PC-3 (cell line): ENCODE results near the gene URB1. TPM values are rescaled to one million over a fixed set of nuclear protein-coding genes. Genes with fewer than 3 reads are reported as not detected.

Experiments
- ATAC-seq: fragments of 200-7000 bp; cut with Tn5 transposase; 2 replicates; pipeline ENCODE4 v1.9.1; 2020; ENCODE audit warnings: mild to moderate bottlenecking, moderate library complexity
- BruUV-seq: library from RNA; stranded (reverse); fragments of 400-500 nt; replicated peaks from 2 replicates; lab custom pipeline; 2021; lab: Mats Ljungman, UMichigan
- CTCF ChIA-PET: fragments of 300-600 bp; sonication (Branson Sonifier 250); formaldehyde crosslinking; loops from one replicate; lab custom pipeline; 2022; ENCODE audit warnings: antibody characterized with exemption; lab: Charles Lee
- POLR2A ChIA-PET: fragments of 300-600 bp; sonication (Branson Sonifier 250); formaldehyde crosslinking; loops from one replicate; lab custom pipeline; 2022; ENCODE audit warnings: antibody characterized with exemption; ENCODE audit not compliant: unreplicated experiment; lab: Charles Lee
- DNase-seq: peaks from one replicate; pipeline ENCODE4 v3.0.0-alpha.2; 2015
- H2AFZ ChIP-seq: fragments of 300-600 bp; sonication (generic); 2 replicates; pipeline ENCODE4 v1.6.0; 2016; ENCODE audit warnings: antibody characterized with exemption, low read length
- H3F3A ChIP-seq: fragments of 300-600 bp; sonication (generic); one replicate; pipeline ENCODE4 v1.6.0; 2017; ENCODE audit warnings: antibody characterized with exemption, low read length, control low read depth, mild to moderate bottlenecking; ENCODE audit not compliant: unreplicated experiment
- H3K27ac ChIP-seq: fragments of 300-600 bp; sonication (generic); 2 replicates; pipeline ENCODE4 v1.5.1; 2016; ENCODE audit warnings: mild to moderate bottlenecking, low read length
- H3K27me3 ChIP-seq: fragments of 300-600 bp; sonication (generic); 2 replicates; pipeline ENCODE4 v1.6.1; 2016; ENCODE audit warnings: low read length, mixed read lengths
- H3K36me3 ChIP-seq: fragments of 300-600 bp; sonication (generic); 2 replicates; pipeline ENCODE4 v1.6.1; 2016; ENCODE audit warnings: low read depth, mixed run types, low read length, mixed read lengths
- H3K4me1 ChIP-seq: fragments of 300-600 bp; sonication (generic); 2 replicates; pipeline ENCODE4 v1.5.1; 2016; ENCODE audit warnings: low read length; ENCODE audit not compliant: insufficient read depth
- H3K4me2 ChIP-seq: fragments of 300-600 bp; sonication (generic); 2 replicates; pipeline ENCODE4 v1.6.0; 2016; ENCODE audit warnings: low read length
- H3K4me3 ChIP-seq: fragments of 300-600 bp; sonication (generic); 2 replicates; pipeline ENCODE4 v1.5.1; 2016; ENCODE audit warnings: mild to moderate bottlenecking, low read length, mixed read lengths
- H3K79me2 ChIP-seq: fragments of 300-600 bp; sonication (generic); 2 replicates; pipeline ENCODE4 v1.6.1; 2017; ENCODE audit warnings: low read length, mixed read lengths
- H3K9ac ChIP-seq: fragments of 300-600 bp; sonication (generic); 2 replicates; pipeline ENCODE4 v1.6.0; 2016; ENCODE audit warnings: mild to moderate bottlenecking, low read length
- H3K9me2 ChIP-seq: fragments of 300-600 bp; sonication (generic); replicated peaks from 2 replicates; pipeline ENCODE4 v1.6.1; 2016; ENCODE audit warnings: mixed run types, low read length, mixed read lengths
- H3K9me3 ChIP-seq: fragments of 300-600 bp; sonication (generic); 2 replicates; pipeline ENCODE4 v1.6.1; 2016; ENCODE audit warnings: low read length, mixed read lengths
- H4K20me1 ChIP-seq: fragments of 300-600 bp; sonication (generic); 2 replicates; pipeline ENCODE4 v1.6.1; 2016; ENCODE audit warnings: low read length, mixed read lengths
- EZH2 ChIP-seq: fragments of 300-600 bp; sonication (generic); IDR thresholded peaks from one replicate; pipeline ENCODE4 v1.6.1; 2017; ENCODE audit warnings: antibody characterized with exemption, mild to moderate bottlenecking, low read length; ENCODE audit not compliant: unreplicated experiment
- EZH2phosphoT487 ChIP-seq: fragments of 300-600 bp; sonication (generic); IDR thresholded peaks from 2 replicates; pipeline ENCODE4 v1.6.1; 2018; ENCODE audit warnings: mild to moderate bottlenecking, antibody characterized with exemption, low read length, borderline replicate concordance
- intact Hi-C: fragments of 100-400 bp; cut with micrococcal nuclease; formaldehyde crosslinking; loops from 2 replicates; pipeline ENCODE4 v1.9.0; 2023
- total RNA-seq: library from RNA; depleted of rRNA; stranded (reverse); fragments of >200 nt; gene quantifications from 2 replicates; pipeline ENCODE4 v1.2.3, GENCODE V29; 2014; rRNA removed
- TF ChIP-seq, protein P1 (sequence below): fragments of 300-600 bp; sonication (generic); conservative IDR thresholded peaks from 2 replicates; pipeline ENCODE4 v1.5.1; 2017; ENCODE audit warnings: antibody characterized with exemption, low read depth, mild to moderate bottlenecking, low read length

Gene URB1
- total RNA-seq, 1 experiment from 2014 or later, result 27.8 TPM

DNA sequence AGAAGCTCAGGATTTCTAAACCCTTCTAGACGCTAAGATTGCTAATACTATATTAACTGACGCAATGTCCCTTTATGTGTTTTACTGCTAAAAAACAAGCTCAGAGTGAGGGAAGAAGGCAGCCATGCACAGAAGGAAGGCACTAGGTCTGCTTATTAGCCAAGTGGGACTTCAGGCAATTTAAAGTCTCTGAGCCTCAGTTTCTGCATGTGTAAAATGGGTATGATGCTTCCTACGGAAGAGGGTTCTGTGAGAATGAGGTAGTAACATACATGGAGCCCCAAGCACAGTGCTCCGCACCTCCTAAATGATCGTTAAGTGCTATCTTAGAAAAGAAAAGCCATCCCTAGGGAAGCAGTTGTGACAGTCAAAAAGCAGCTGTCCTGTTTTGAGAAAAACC, 130.9 kb downstream of the URB1 start:
- Histone ChIP-seq H3K4me1 (peaks cover 11% of the 10 kb centered on the region), H3K27me3 (no peaks in the 10 kb centered on the region), H3K4me3 (no peak overlapping the region), H3K36me3 (peaks cover 3% of the 10 kb centered on the region; the same call in 1 of the 2 replicates), H3K79me2 (no peaks in the 10 kb centered on the region), H3K27ac (no peak overlapping the region), H4K20me1 (no peaks in the 10 kb centered on the region), H3K4me2 (no peak overlapping the region), H3K9ac (no peak overlapping the region), H3K9me2 (no peaks in the 10 kb centered on the region), H3K9me3 (no peaks in the 10 kb centered on the region), H3F3A (no peaks in the 10 kb centered on the region), H2AFZ (no peak overlapping the region)
- ChIA-PET CTCF (no interaction called here), POLR2A (no interaction called here)
- intact Hi-C loops, result no loop called here
- no peak for TF ChIP-seq EZH2
- no peak for TF ChIP-seq EZH2phosphoT487
- TF ChIP-seq, protein P1, sequence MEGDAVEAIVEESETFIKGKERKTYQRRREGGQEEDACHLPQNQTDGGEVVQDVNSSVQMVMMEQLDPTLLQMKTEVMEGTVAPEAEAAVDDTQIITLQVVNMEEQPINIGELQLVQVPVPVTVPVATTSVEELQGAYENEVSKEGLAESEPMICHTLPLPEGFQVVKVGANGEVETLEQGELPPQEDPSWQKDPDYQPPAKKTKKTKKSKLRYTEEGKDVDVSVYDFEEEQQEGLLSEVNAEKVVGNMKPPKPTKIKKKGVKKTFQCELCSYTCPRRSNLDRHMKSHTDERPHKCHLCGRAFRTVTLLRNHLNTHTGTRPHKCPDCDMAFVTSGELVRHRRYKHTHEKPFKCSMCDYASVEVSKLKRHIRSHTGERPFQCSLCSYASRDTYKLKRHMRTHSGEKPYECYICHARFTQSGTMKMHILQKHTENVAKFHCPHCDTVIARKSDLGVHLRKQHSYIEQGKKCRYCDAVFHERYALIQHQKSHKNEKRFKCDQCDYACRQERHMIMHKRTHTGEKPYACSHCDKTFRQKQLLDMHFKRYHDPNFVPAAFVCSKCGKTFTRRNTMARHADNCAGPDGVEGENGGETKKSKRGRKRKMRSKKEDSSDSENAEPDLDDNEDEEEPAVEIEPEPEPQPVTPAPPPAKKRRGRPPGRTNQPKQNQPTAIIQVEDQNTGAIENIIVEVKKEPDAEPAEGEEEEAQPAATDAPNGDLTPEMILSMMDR, result no peak
- ATAC-seq, result no peak
- no peak for DNase-seq
- BruUV-seq, result no TSS peak

Other genes starting within 250 kb of the URB1 start
- 42.0 and 54.5 TPM in 2 replicates for gene MIS18A, start 114.0 kb downstream of the URB1 start, total RNA-seq
- gene MRAP, start 94.2 kb downstream of the URB1 start, total RNA-seq, result not detected in 2 replicates
- gene EVA1C, start 19.7 kb upstream of the URB1 start, total RNA-seq, result 16.1 and 17.5 TPM in 2 replicates
- 0.23 and 2.1 TPM in 2 replicates for gene TCP10L, start 192.5 kb upstream of the URB1 start, total RNA-seq
- 96.0 and 98.6 TPM in 2 replicates for gene CFAP298, start 219.4 kb upstream of the URB1 start, total RNA-seq